Suprapubic skin (tissue), 4 donors: Measurements from ENCODE around the gene TSPAN14.

Experiments
- EP300 ChIP-seq: sonication (generic); formaldehyde crosslinking; IDR thresholded peaks from one replicate; pipeline ENCODE4 v1.6.1; 2017; ENCODE audit warnings: antibody characterized with exemption
- POLR2AphosphoS5 ChIP-seq, 3 donors: sonication (generic); formaldehyde crosslinking; IDR thresholded peaks; one replicate each; pipeline ENCODE4 v1.6.1; 2017; ENCODE audit warnings: antibody characterized with exemption in 3 of 3
- TF ChIP-seq, protein P1 (sequence below), 2 donors: fragments of 200-600 bp in 1 of 2; fragments of 450-650 bp in 1 of 2; sonication (generic) in 1 of 2; IDR thresholded peaks; one replicate each; pipeline ENCODE4 v1.5.1; 2016 to 2019; ENCODE audit warnings: antibody characterized with exemption in 2 of 2, mild to moderate bottlenecking in 1 of 2, moderate library complexity in 1 of 2

DNA sequence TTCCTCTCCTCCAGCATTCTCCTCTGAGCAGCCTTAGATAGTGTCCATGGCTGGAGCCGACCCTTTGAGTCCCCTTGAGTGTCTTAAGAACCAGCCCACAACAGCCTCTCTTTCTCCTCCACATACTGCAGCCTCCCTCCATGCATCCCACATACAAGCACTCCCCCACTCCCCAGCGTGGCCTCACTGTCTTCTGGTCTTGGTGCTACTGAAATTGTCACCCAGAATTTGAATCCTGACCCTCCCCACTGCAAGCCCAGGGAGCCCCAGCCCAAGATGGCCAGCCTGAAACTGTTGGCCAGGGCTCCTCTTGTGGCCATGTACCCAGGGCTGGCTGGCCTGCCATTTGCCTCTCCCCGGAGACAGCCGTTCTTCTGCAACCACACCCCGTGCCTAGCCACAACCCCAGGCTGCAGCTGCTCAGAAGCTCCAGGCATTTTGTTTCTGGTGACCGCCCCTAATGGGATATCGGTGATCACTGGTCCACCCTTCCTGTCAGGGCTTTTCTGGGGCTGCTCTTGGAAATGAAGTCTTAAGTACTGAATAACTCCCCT is 64.8 kb downstream of the TSPAN14 start:
- TF ChIP-seq, protein P1, sequence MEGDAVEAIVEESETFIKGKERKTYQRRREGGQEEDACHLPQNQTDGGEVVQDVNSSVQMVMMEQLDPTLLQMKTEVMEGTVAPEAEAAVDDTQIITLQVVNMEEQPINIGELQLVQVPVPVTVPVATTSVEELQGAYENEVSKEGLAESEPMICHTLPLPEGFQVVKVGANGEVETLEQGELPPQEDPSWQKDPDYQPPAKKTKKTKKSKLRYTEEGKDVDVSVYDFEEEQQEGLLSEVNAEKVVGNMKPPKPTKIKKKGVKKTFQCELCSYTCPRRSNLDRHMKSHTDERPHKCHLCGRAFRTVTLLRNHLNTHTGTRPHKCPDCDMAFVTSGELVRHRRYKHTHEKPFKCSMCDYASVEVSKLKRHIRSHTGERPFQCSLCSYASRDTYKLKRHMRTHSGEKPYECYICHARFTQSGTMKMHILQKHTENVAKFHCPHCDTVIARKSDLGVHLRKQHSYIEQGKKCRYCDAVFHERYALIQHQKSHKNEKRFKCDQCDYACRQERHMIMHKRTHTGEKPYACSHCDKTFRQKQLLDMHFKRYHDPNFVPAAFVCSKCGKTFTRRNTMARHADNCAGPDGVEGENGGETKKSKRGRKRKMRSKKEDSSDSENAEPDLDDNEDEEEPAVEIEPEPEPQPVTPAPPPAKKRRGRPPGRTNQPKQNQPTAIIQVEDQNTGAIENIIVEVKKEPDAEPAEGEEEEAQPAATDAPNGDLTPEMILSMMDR (IDR thresholded peaks at IDR 0.05) = no peak
- no peak for TF ChIP-seq EP300
- TF ChIP-seq POLR2AphosphoS5 (IDR thresholded peaks at IDR 0.05) = no peak
